Testis (tissue), 3 donors: ENCODE results near the gene BCAS3. TPM values are rescaled to one million over a fixed set of nuclear protein-coding genes. Genes with fewer than 3 reads are reported as not detected.

ENCODE experiments used
- DNase-seq: peaks from one replicate; pipeline ENCODE4 v3.0.0-alpha.2; 2019
- H3K27ac ChIP-seq, 2 donors: fragments of 200-600 bp; sonication (generic); one replicate each; pipeline ENCODE4 v1.5.1; 2019
- H3K27me3 ChIP-seq: fragments of 200-600 bp; sonication (generic); one replicate; pipeline ENCODE4 v1.5.1; 2019
- H3K36me3 ChIP-seq: fragments of 200-600 bp; sonication (generic); one replicate; pipeline ENCODE4 v1.5.1; 2017; ENCODE audit warnings: low read depth; ENCODE audit errors: missing control alignments
- H3K4me1 ChIP-seq: fragments of 200-600 bp; sonication (generic); one replicate; pipeline ENCODE4 v1.5.1; 2019
- H3K4me3 ChIP-seq, 2 donors: fragments of 200-600 bp; sonication (generic); one replicate each; pipeline ENCODE4 v1.5.1; 2017 to 2019
- H3K9me3 ChIP-seq: fragments of 200-600 bp; sonication (generic); one replicate; pipeline ENCODE4 v1.5.1; 2017
- CTCF ChIP-seq, 3 experiments: fragments of 450-650 bp in 2 of 3; fragments of 200-600 bp in 1 of 3; sonication (generic) in 1 of 3; IDR thresholded peaks; one replicate each; pipeline ENCODE4 v1.5.1; 2016 to 2019; ENCODE audit warnings: antibody characterized with exemption in 3 of 3, mild to moderate bottlenecking in 2 of 3, moderate library complexity in 1 of 3
- POLR2A ChIP-seq: fragments of 450-650 bp; IDR thresholded peaks from one replicate; pipeline ENCODE4 v1.6.1; 2017; ENCODE audit warnings: antibody characterized with exemption, mild to moderate bottlenecking, moderate library complexity
- WGBS, 2 donors: methylation state at CpG; one replicate each; pipeline ENCODE4 v1.1.5; 2018; 5-methylcytosine and 5-hydroxymethylcytosine counted together
- intact Hi-C: fragments of 100-400 bp; cut with DNase I; formaldehyde crosslinking; loops from one replicate; pipeline ENCODE4 v1.15.1; 2023; ENCODE audit warnings: low total_unique reads
- polyA plus RNA-seq: library from polyadenylated mRNA; stranded (reverse); fragments of 350-450 nt; fragmentation: Illumina TruSeq; extraction: RNeasy Lipid Tissue Mini Kit (QIAGEN cat#74804); gene quantifications from one replicate; pipeline ENCODE4 v1.2.3, GENCODE V29; 2014; ENCODE audit warnings: low read depth, low replicate concordance; ENCODE audit not compliant: insufficient read depth
- total RNA-seq, 2 donors: library from RNA; depleted of rRNA; stranded (reverse); fragments of >200 nt; gene quantifications; one replicate each; pipeline ENCODE4 v1.2.3, GENCODE V29; 2016

Gene BCAS3
- total and polyA plus RNA-seq, 3 donors from 2014 or later: 54.8 to 96.7 (median 73.0) TPM

- Histone ChIP-seq H3K27me3 (no peaks in the 10 kb centered on the region), H3K4me3 (no peak overlapping the region), H3K4me1 (peaks cover 5% of the 10 kb centered on the region), H3K9me3 (no peaks in the 10 kb centered on the region), H3K36me3 (no peaks in the 10 kb centered on the region), H3K27ac (no peak overlapping the region)
- no peak for DNase-seq
- no peak for TF ChIP-seq CTCF (IDR thresholded peaks at IDR 0.05)
- TF ChIP-seq POLR2A: no peak
- intact Hi-C loops: no loop called here
- 74 to 81% methylated on average over 11 to 18 of the region's 18 CpGs for WGBS, 2 donors
Measured at GRCh38 chr17:61383689-61384201, 706.1 kb downstream of the BCAS3 start.

GRCh38 chr17:61384354-61384691 lies 706.7 kb downstream of the BCAS3 start:
- DNase-seq: no peak
- no peaks in the 10 kb centered on the region for H3K4me1 ChIP-seq
- no peak overlapping the region for H3K4me3 ChIP-seq
- intact Hi-C loops: no loop called here
- TF ChIP-seq POLR2A (no peak), CTCF (IDR thresholded peaks at IDR 0.05) (no peak)
- H3K27me3 ChIP-seq: no peaks in the 10 kb centered on the region
- H3K9me3 ChIP-seq: no peaks in the 10 kb centered on the region
- no peak overlapping the region for H3K27ac ChIP-seq
- WGBS, 2 donors: 91 to 96% methylated on average over 7 to 8 of the region's 8 CpGs
- no peaks in the 10 kb centered on the region for H3K36me3 ChIP-seq

- Histone ChIP-seq H3K27me3 (no peaks in the 10 kb centered on the region), H3K4me3 (no peak overlapping the region), H3K27ac (no peak overlapping the region), H3K36me3 (no peaks in the 10 kb centered on the region), H3K4me1 (peaks cover 3% of the 10 kb centered on the region), H3K9me3 (no peaks in the 10 kb centered on the region)
- TF ChIP-seq POLR2A: no peak
- TF ChIP-seq CTCF (IDR thresholded peaks at IDR 0.05): no peak
- intact Hi-C loops: no loop called here
- 94 to 95% methylated on average over 8 to 13 of the region's 13 CpGs for WGBS, 2 donors
- no peak for DNase-seq
Measured at GRCh38 chr17:61384692-61385576, 707.3 kb downstream of the BCAS3 start.

- H3K9me3 ChIP-seq: no peaks in the 10 kb centered on the region
- H3K36me3 ChIP-seq: no peaks in the 10 kb centered on the region
- H3K4me3 ChIP-seq: no peak overlapping the region
- no peak for DNase-seq
- TF ChIP-seq CTCF (IDR thresholded peaks at IDR 0.05) (no peak), POLR2A (no peak)
- peaks cover 11% of the 10 kb centered on the region for H3K4me1 ChIP-seq
- WGBS, 2 donors: 95 to 96% methylated on average over 15 of the region's 15 CpGs
- intact Hi-C loops: no loop called here
- no peaks in the 10 kb centered on the region for H3K27me3 ChIP-seq
- H3K27ac ChIP-seq: no peak overlapping the region
Measured at GRCh38 chr17:61385577-61386236, 708.1 kb downstream of the BCAS3 start.
